HepG2 (cell line): ENCODE results near the gene CAMKMT. TPM values are rescaled to one million over a fixed set of nuclear protein-coding genes. Genes with fewer than 3 reads are reported as not detected.

Source experiments
- ATF1 ChIP-seq: IDR thresholded peaks from 2 replicates; pipeline ENCODE4 v1.6.1; 2016; ENCODE audit warnings: mild to moderate bottlenecking, control low read depth
- ATF4 ChIP-seq, 2 experiments: fragments of 450-650 bp in 1 of 2; sonication (generic) in 1 of 2; formaldehyde crosslinking; IDR thresholded peaks; 2 replicates each; pipeline versions ENCODE4 v1.5.0 to v1.8.0; 2020 to 2022; ENCODE audit warnings: mild to moderate bottlenecking in 1 of 2, missing genetic modification reagents in 1 of 2
- FOXA3 ChIP-seq: IDR thresholded peaks from 2 replicates; pipeline ENCODE4 v1.6.1; 2016; ENCODE audit warnings: missing genetic modification reagents, missing compliant biosample characterization
- HDAC6 ChIP-seq: fragments of 200-600 bp; sonication (generic); IDR thresholded peaks from 2 replicates; pipeline ENCODE4 v1.7.0; 2017; ENCODE audit warnings: mild to moderate bottlenecking, antibody characterized with exemption, low read length, low read depth
- IRF2 ChIP-seq: IDR thresholded peaks from 2 replicates; pipeline ENCODE4 v1.6.1; 2018; ENCODE audit warnings: missing genetic modification reagents, missing compliant biosample characterization
- MIXL1 ChIP-seq: IDR thresholded peaks from 2 replicates; pipeline ENCODE4 v1.6.1; 2016
- RAD21 ChIP-seq: fragments of 450-650 bp; formaldehyde crosslinking; IDR thresholded peaks from 2 replicates; pipeline ENCODE4 v1.5.0; 2020; ENCODE audit warnings: mild to moderate bottlenecking
- RERE ChIP-seq: IDR thresholded peaks from 2 replicates; pipeline ENCODE4 v1.6.1; 2016; ENCODE audit warnings: low read depth, missing genetic modification reagents, missing compliant biosample characterization
- SALL1 ChIP-seq: sonication (generic); formaldehyde crosslinking; IDR thresholded peaks from 2 replicates; pipeline ENCODE4 v1.8.0; 2022; ENCODE audit warnings: mild to moderate bottlenecking, missing genetic modification reagents
- TAF15 ChIP-seq: fragments of 200-400 bp; formaldehyde crosslinking; IDR thresholded peaks from one replicate; pipeline ENCODE4 v1.6.1; 2018; ENCODE audit warnings: mild to moderate bottlenecking, low read depth, low read length; ENCODE audit not compliant: poor library complexity, severe bottlenecking
- ZNF205 ChIP-seq: IDR thresholded peaks from 2 replicates; pipeline ENCODE4 v1.6.1; 2018; ENCODE audit warnings: missing biosample characterization, missing genetic modification reagents
- ZNF335 ChIP-seq: sonication (generic); formaldehyde crosslinking; IDR thresholded peaks from 2 replicates; pipeline ENCODE4 v1.4.0; 2020; ENCODE audit warnings: missing genetic modification reagents
- ZNF644 ChIP-seq: IDR thresholded peaks from 2 replicates; pipeline ENCODE4 v1.6.1; 2016; ENCODE audit warnings: low read depth
- ZNF660 ChIP-seq: sonication (generic); formaldehyde crosslinking; IDR thresholded peaks from 2 replicates; pipeline ENCODE4 v1.5.1; 2020; ENCODE audit warnings: mild to moderate bottlenecking, low read depth, missing genetic modification reagents, borderline replicate concordance
- ZNF75D ChIP-seq: sonication (generic); formaldehyde crosslinking; IDR thresholded peaks from 2 replicates; pipeline ENCODE4 v1.8.1; 2023; ENCODE audit warnings: missing genetic modification reagents, mild to moderate bottlenecking, borderline replicate concordance
- ZNF792 ChIP-seq: IDR thresholded peaks from 2 replicates; pipeline ENCODE4 v1.6.1; 2016
- ZNF800 ChIP-seq: sonication (generic); formaldehyde crosslinking; IDR thresholded peaks from 2 replicates; pipeline ENCODE4 v1.4.0; 2020; ENCODE audit warnings: missing genetic modification reagents
- ZNF883 ChIP-seq: sonication (generic); formaldehyde crosslinking; IDR thresholded peaks from 2 replicates; pipeline ENCODE4 v1.5.1; 2020; ENCODE audit warnings: mild to moderate bottlenecking, missing genetic modification reagents; ENCODE audit errors: not compliant biosample characterization
- ZSCAN29 ChIP-seq: sonication (generic); formaldehyde crosslinking; conservative IDR thresholded peaks from 2 replicates; pipeline ENCODE4 v1.4.0; 2020; ENCODE audit warnings: mild to moderate bottlenecking, missing genetic modification reagents
- polyA plus RNA-seq, 8 experiments: library from polyadenylated mRNA; depleted of rRNA in 3 of 8; stranded (reverse) in 7 of 8; unstranded in 1 of 8; fragments of >200 nt; fragmentation: Illumina TruSeq in 4 of 8; extraction: Trizol in 4 of 8; gene quantifications; 2 replicates each; pipeline versions ENCODE4 v1.2.1 to v1.2.3, GENCODE V29; 2011 to 2016; ENCODE audit warnings: low read depth in 4 of 8, missing spikeins in 1 of 8, mixed read lengths in 1 of 8; ENCODE audit not compliant: insufficient read depth in 1 of 8
- total RNA-seq, 5 experiments: library from RNA; depleted of rRNA; stranded (reverse); fragments of >200 nt; fragmentation: Illumina TruSeq; extraction: Trizol; gene quantifications; 2 replicates each; pipeline ENCODE4 v1.2.3, GENCODE V29; 2016; ENCODE audit warnings: low read depth in 1 of 5

CAMKMT gene
- total and polyA plus RNA-seq, 2 of the 13 experiments (the other 11 are each of a cell fraction or from before 2014, with no cell fraction given): 6.9 to 20.8 TPM

- 0 out of 2 replicates have a peak, but pooled peaks have one; percentile 64 for TF ChIP-seq ZNF800 (CRISPR knock-in tag)
- TF ChIP-seq SALL1 (CRISPR knock-in tag): no peak
- peak; percentile 42; the same call in 1 of the 2 replicates for TF ChIP-seq ZNF205 (CRISPR knock-in tag)
- peak; percentile 49; the same call in 1 of the 2 replicates for TF ChIP-seq FOXA3 (CRISPR knock-in tag)
- TF ChIP-seq ZNF660 (CRISPR knock-in tag): no peak
- TF ChIP-seq ZNF883 (CRISPR knock-in tag): no peak
- no peak for TF ChIP-seq ZNF75D
- no peak for TF ChIP-seq HDAC6
- peak; percentile 93 for TF ChIP-seq RAD21
- TF ChIP-seq ZNF335 (CRISPR knock-in tag): no peak
- TF ChIP-seq ZSCAN29 (CRISPR knock-in tag): no peak
- no peak for TF ChIP-seq TAF15
- no peak for TF ChIP-seq RERE (CRISPR knock-in tag)
- TF ChIP-seq IRF2: peak; percentile 82
- TF ChIP-seq ZNF792: no peak
- no peak for TF ChIP-seq ATF4 (CRISPR knock-in tag; IDR thresholded peaks at IDR 0.05)
- TF ChIP-seq ZNF644 (CRISPR knock-in tag): peak; percentile 63
- peak; percentile 27; the same call in 1 of the 2 replicates for TF ChIP-seq ATF1 (CRISPR knock-in tag)
- TF ChIP-seq MIXL1 (CRISPR knock-in tag): peak; percentile 84
These were observed 117.6 kb downstream of the CAMKMT start (continued) for GRCh38 chr2:44479127-44479887.
